Measurements from ENCODE around the gene LIPA.

DNA sequence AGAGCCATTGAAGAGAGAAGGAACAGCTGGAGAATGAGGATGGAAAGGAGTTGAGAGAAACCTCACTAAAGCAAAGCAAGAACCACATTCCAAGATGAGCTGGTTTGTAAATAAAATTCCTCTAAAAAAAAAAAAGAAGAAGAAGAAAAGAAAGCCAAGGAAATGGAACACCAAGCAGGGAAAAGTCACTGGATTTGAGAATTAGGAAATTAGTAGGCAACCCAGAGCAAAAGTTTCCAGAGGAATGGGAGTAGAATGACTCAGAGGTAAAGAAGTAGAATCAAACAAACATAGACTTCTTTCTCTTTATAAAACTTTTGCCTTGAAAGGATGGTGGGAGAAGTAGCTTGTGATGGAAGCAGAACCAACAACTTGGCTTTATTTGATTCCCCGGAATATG is 48.3 kb downstream of the LIPA start:
- TF ChIP-seq POLR2A (IDR thresholded peaks at IDR 0.05) = no peak
- TF ChIP-seq, protein P1, sequence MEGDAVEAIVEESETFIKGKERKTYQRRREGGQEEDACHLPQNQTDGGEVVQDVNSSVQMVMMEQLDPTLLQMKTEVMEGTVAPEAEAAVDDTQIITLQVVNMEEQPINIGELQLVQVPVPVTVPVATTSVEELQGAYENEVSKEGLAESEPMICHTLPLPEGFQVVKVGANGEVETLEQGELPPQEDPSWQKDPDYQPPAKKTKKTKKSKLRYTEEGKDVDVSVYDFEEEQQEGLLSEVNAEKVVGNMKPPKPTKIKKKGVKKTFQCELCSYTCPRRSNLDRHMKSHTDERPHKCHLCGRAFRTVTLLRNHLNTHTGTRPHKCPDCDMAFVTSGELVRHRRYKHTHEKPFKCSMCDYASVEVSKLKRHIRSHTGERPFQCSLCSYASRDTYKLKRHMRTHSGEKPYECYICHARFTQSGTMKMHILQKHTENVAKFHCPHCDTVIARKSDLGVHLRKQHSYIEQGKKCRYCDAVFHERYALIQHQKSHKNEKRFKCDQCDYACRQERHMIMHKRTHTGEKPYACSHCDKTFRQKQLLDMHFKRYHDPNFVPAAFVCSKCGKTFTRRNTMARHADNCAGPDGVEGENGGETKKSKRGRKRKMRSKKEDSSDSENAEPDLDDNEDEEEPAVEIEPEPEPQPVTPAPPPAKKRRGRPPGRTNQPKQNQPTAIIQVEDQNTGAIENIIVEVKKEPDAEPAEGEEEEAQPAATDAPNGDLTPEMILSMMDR (IDR thresholded peaks at IDR 0.05) = no peak
